Neural cell (in vitro differentiated cells): Measurements from ENCODE around the gene LIPA. TPM values are rescaled to one million over a fixed set of nuclear protein-coding genes. Genes with fewer than 3 reads are reported as not detected.

Experiments
- H2AFZ ChIP-seq: fragments of 200-600, 300-800 bp; sonication (generic), shearing (Covaris generic); 2 replicates; pipeline ENCODE4 v1.6.0; 2014; ENCODE audit warnings: low read depth, mild to moderate bottlenecking, antibody characterized with exemption, low read length, moderate library complexity
- H3F3A ChIP-seq: fragments of 200-600 bp; shearing (Covaris generic); 2 replicates; pipeline ENCODE4 v1.6.1; 2016; ENCODE audit warnings: mild to moderate bottlenecking, moderate library complexity, mixed read lengths, antibody characterized with exemption, low read length; ENCODE audit not compliant: insufficient read depth, poor library complexity, severe bottlenecking
- H3K27ac ChIP-seq: fragments of 200-600, 300-800 bp; sonication (generic), shearing (Covaris generic); 2 replicates; pipeline ENCODE4 v1.5.1; 2014; ENCODE audit warnings: mild to moderate bottlenecking, low read length, moderate library complexity
- H3K27me3 ChIP-seq: fragments of 300-800, 200-600 bp; sonication (generic), shearing (Covaris generic); 2 replicates; pipeline ENCODE4 v1.6.0; 2014; ENCODE audit warnings: mild to moderate bottlenecking, low read depth, low read length, moderate library complexity; ENCODE audit not compliant: insufficient read depth
- H3K36me3 ChIP-seq: fragments of 300-800, 200-600 bp; sonication (generic), shearing (Covaris generic); 2 replicates; pipeline ENCODE4 v1.5.1; 2014; ENCODE audit warnings: mild to moderate bottlenecking, antibody characterized with exemption, low read length, moderate library complexity; ENCODE audit not compliant: insufficient read depth
- H3K4me2 ChIP-seq: fragments of 300-800, 200-600 bp; sonication (generic), shearing (Covaris generic); 2 replicates; pipeline ENCODE4 v1.6.0; 2014; ENCODE audit warnings: mild to moderate bottlenecking, low read length
- H3K4me3 ChIP-seq: fragments of 300-800, 200-600 bp; sonication (generic), shearing (Covaris generic); 2 replicates; pipeline ENCODE4 v1.5.1; 2014; ENCODE audit warnings: mild to moderate bottlenecking, low read length, moderate library complexity
- H3K79me2 ChIP-seq: fragments of 200-600 bp; shearing (Covaris generic); replicated peaks from 2 replicates; pipeline ENCODE4 v1.6.0; 2014; ENCODE audit warnings: mild to moderate bottlenecking, low read length, moderate library complexity; ENCODE audit not compliant: insufficient read depth
- H3K9ac ChIP-seq: fragments of 300-800, 200-600 bp; sonication (generic), shearing (Covaris generic); 2 replicates; pipeline ENCODE4 v1.6.1; 2016; ENCODE audit warnings: mild to moderate bottlenecking, low read length, mixed read lengths
- H3K9me2 ChIP-seq: fragments of 200-600 bp; shearing (Covaris generic); 2 replicates; pipeline ENCODE4 v1.6.1; 2016; ENCODE audit warnings: mild to moderate bottlenecking, low read length, mixed read lengths; ENCODE audit not compliant: insufficient read depth
- H3K9me3 ChIP-seq: fragments of 200-600, 300-800 bp; sonication (generic), shearing (Covaris generic); 2 replicates; pipeline ENCODE4 v1.6.1; 2016; ENCODE audit warnings: mild to moderate bottlenecking, mixed run types, low read length, moderate library complexity, mixed read lengths
- H4K20me1 ChIP-seq: fragments of 200-600 bp; shearing (Covaris generic); 2 replicates; pipeline ENCODE4 v1.6.1; 2016; ENCODE audit warnings: mild to moderate bottlenecking, mixed run types; ENCODE audit not compliant: insufficient read depth
- CTCF ChIP-seq: fragments of 450-650 bp; IDR thresholded peaks from 2 replicates; pipeline ENCODE4 v1.5.1; 2014; ENCODE audit warnings: antibody characterized with exemption, mild to moderate bottlenecking, moderate library complexity; ENCODE audit not compliant: poor library complexity, severe bottlenecking
- EP300 ChIP-seq: fragments of 450-650 bp; conservative IDR thresholded peaks from 2 replicates; pipeline ENCODE4 v1.6.1; 2014; ENCODE audit warnings: antibody characterized with exemption, mild to moderate bottlenecking, moderate library complexity; ENCODE audit not compliant: poor library complexity, severe bottlenecking
- EZH2 ChIP-seq: fragments of 200-600, 300-800 bp; shearing (Covaris generic), sonication (generic); IDR thresholded peaks from 2 replicates; pipeline ENCODE4 v1.6.1; 2014; ENCODE audit warnings: antibody characterized with exemption, low read length, borderline replicate concordance, mild to moderate bottlenecking; ENCODE audit not compliant: insufficient read depth, poor library complexity, severe bottlenecking
- MXI1 ChIP-seq: fragments of 450-650 bp; conservative IDR thresholded peaks from 2 replicates; pipeline ENCODE4 v1.6.1; 2014; ENCODE audit warnings: antibody characterized with exemption, mild to moderate bottlenecking; ENCODE audit not compliant: poor library complexity, severe bottlenecking
- POLR2AphosphoS5 ChIP-seq: IDR thresholded peaks from 2 replicates; pipeline ENCODE4 v1.6.1; 2012
- RAD21 ChIP-seq: fragments of 450-650 bp; conservative IDR thresholded peaks from 2 replicates; pipeline ENCODE4 v1.6.1; 2014; ENCODE audit warnings: antibody characterized with exemption, mild to moderate bottlenecking, moderate library complexity
- REST ChIP-seq: IDR thresholded peaks from 2 replicates; pipeline ENCODE4 v1.6.1; 2012; ENCODE audit warnings: borderline replicate concordance
- SMC3 ChIP-seq: fragments of 450-650 bp; conservative IDR thresholded peaks from 2 replicates; pipeline ENCODE4 v1.6.1; 2014; ENCODE audit warnings: antibody characterized with exemption, mild to moderate bottlenecking, moderate library complexity; ENCODE audit not compliant: poor library complexity
- TAF1 ChIP-seq: IDR thresholded peaks from 2 replicates; pipeline ENCODE4 v1.6.1; 2012; ENCODE audit warnings: low read depth
- polyA plus RNA-seq: library from polyadenylated mRNA; depleted of rRNA; stranded (reverse); fragments of >200 nt; gene quantifications from 2 replicates; pipeline ENCODE4 v1.2.3, GENCODE V29; 2014

LIPA gene
- polyA plus RNA-seq, 1 donor from 2014 or later, result 20.8 TPM

- no peak overlapping the region for H2AFZ ChIP-seq
- no peaks in the 10 kb centered on the region for H3K9me3 ChIP-seq
- no peak for TF ChIP-seq POLR2AphosphoS5
- no peak for TF ChIP-seq SMC3
- no peak for TF ChIP-seq MXI1
- no peak for TF ChIP-seq RAD21
- TF ChIP-seq CTCF, result no peak
- TF ChIP-seq EZH2, result no peak
- TF ChIP-seq TAF1, result no peak
- no peak for TF ChIP-seq REST
- TF ChIP-seq EP300, result no peak
- H3K4me3 ChIP-seq, result no peak overlapping the region
- no peak overlapping the region for H3K27ac ChIP-seq
- H3F3A ChIP-seq, result no peaks in the 10 kb centered on the region
- H3K36me3 ChIP-seq, result no peaks in the 10 kb centered on the region
- H3K27me3 ChIP-seq, result no peaks in the 10 kb centered on the region
- no peak overlapping the region for H3K4me2 ChIP-seq
- H3K9ac ChIP-seq, result no peak overlapping the region
- no peaks in the 10 kb centered on the region for H3K79me2 ChIP-seq
- no peaks in the 10 kb centered on the region for H4K20me1 ChIP-seq
- H3K9me2 ChIP-seq, result no peaks in the 10 kb centered on the region
Measured at GRCh38 chr10:89241486-89242344, 9.9 kb downstream of the LIPA start.

- H3K79me2 ChIP-seq, result no peaks in the 10 kb centered on the region
- no peak overlapping the region for H2AFZ ChIP-seq
- H4K20me1 ChIP-seq, result no peaks in the 10 kb centered on the region
- H3K27ac ChIP-seq, result no peak overlapping the region
- H3K27me3 ChIP-seq, result no peaks in the 10 kb centered on the region
- H3K36me3 ChIP-seq, result no peaks in the 10 kb centered on the region
- no peaks in the 10 kb centered on the region for H3K9me3 ChIP-seq
- no peaks in the 10 kb centered on the region for H3F3A ChIP-seq
- TF ChIP-seq SMC3, result no peak
- no peak overlapping the region for H3K9ac ChIP-seq
- H3K4me3 ChIP-seq, result no peak overlapping the region
- no peak overlapping the region for H3K4me2 ChIP-seq
- no peaks in the 10 kb centered on the region for H3K9me2 ChIP-seq
Measured at GRCh38 chr10:89241026-89241425, 10.5 kb downstream of the LIPA start.
